GM18526 (cell line): ENCODE results near the gene TAC4.

Source experiments
- POLR2A ChIP-seq: IDR thresholded peaks from 3 replicates; pipeline ENCODE4 v1.6.1; 2011; ENCODE audit not compliant: insufficient read length; ENCODE audit errors: extremely low read depth

TAC4 gene

GRCh38 chr17:49859991-49860953 is 12.4 kb upstream of the TAC4 start:
- TF ChIP-seq POLR2A = no peak

GRCh38 chr17:49858796-49859195 is 10.9 kb upstream of the TAC4 start:
- TF ChIP-seq POLR2A = no peak

GRCh38 chr17:49854126-49854525 is 6.3 kb upstream of the TAC4 start:
- no peak for TF ChIP-seq POLR2A

- no peak for TF ChIP-seq POLR2A
Observed at GRCh38 chr17:49853470-49854015, 5.7 kb upstream of the TAC4 start.

- no peak for TF ChIP-seq POLR2A
Observed at GRCh38 chr17:49851387-49852291, 3.8 kb upstream of the TAC4 start.

- no peak for TF ChIP-seq POLR2A
Observed at GRCh38 chr17:49850772-49851386, 3.0 kb upstream of the TAC4 start.

- no peak for TF ChIP-seq POLR2A
Observed at GRCh38 chr17:49850218-49850610, 2.3 kb upstream of the TAC4 start.

- TF ChIP-seq POLR2A = no peak
Observed at GRCh38 chr17:49848739-49849138, 870 bp upstream of the TAC4 start.

- TF ChIP-seq POLR2A = no peak
Observed at GRCh38 chr17:49846938-49847712, 744 bp downstream of the TAC4 start.

- TF ChIP-seq POLR2A = no peak
Observed at GRCh38 chr17:49845321-49845720, 2.5 kb downstream of the TAC4 start.

- no peak for TF ChIP-seq POLR2A
Observed at GRCh38 chr17:49843774-49844350, 4.0 kb downstream of the TAC4 start.

GRCh38 chr17:49842846-49843245 is 5.0 kb downstream of the TAC4 start:
- TF ChIP-seq POLR2A = no peak

GRCh38 chr17:49842371-49842770 is 5.5 kb downstream of the TAC4 start:
- no peak for TF ChIP-seq POLR2A

- TF ChIP-seq POLR2A = no peak
Observed at GRCh38 chr17:49841548-49841947, 6.3 kb downstream of the TAC4 start.
